Measurements from ENCODE around the gene TRIM24. TPM values are rescaled to one million over a fixed set of nuclear protein-coding genes. Genes with fewer than 3 reads are reported as not detected.

Gene TRIM24
- total and polyA plus RNA-seq, 10 donors, result 5.2 to 22.3 (median 15.3) TPM

GRCh38 chr7:138512885-138513284 lies 52.8 kb downstream of the TRIM24 start:
- Histone ChIP-seq H3K4me1 (peaks cover 0 to 6% (median 0%) of the 10 kb centered on the region in 6 donors), H3K27me3 (replicated peaks in 1 of 7) (no peaks in the 10 kb centered on the region), H3K36me3 (peaks cover 0 to 60% (median 38%) of the 10 kb centered on the region in 6 donors), H3K9me3 (peaks cover 0 to 12% (median 0%) of the 10 kb centered on the region in 8 donors), H3K4me3 (no peak overlapping the region), H3K27ac (no peak overlapping the region)
- no peak for DNase-seq
- intact Hi-C loops (cut with DNase I; ENCODE audit: low total_unique reads), result no loop called here
- TF ChIP-seq POLR2AphosphoS5 (IDR thresholded peaks at IDR 0.05) (no peak), CTCF (IDR thresholded peaks at IDR 0.05 in 8 of 11, conservative IDR thresholded peaks at IDR 0.05 in 3 of 11) (no peak), POLR2A (IDR thresholded peaks at IDR 0.05) (no peak)
- WGBS, 5 donors, result 91 to 100% (median 96%) methylated on average over 1 of the region's 1 CpG

GRCh38 chr7:138513344-138513871 lies 53.3 kb downstream of the TRIM24 start:
- Histone ChIP-seq H3K36me3 (peaks cover 0 to 62% (median 38%) of the 10 kb centered on the region in 6 donors), H3K9me3 (peaks cover 0 to 12% (median 0%) of the 10 kb centered on the region in 8 donors), H3K27me3 (replicated peaks in 1 of 7) (no peaks in the 10 kb centered on the region), H3K27ac (no peak overlapping the region), H3K4me3 (no peak overlapping the region), H3K4me1 (peaks cover 0 to 6% (median 0%) of the 10 kb centered on the region in 6 donors)
- no peak for DNase-seq
- intact Hi-C loops (cut with DNase I; ENCODE audit: low total_unique reads), result no loop called here
- WGBS, 5 donors, result 92 to 99% (median 95%) methylated on average over 4 of the region's 4 CpGs
- no peak for TF ChIP-seq POLR2A (IDR thresholded peaks at IDR 0.05)

GRCh38 chr7:138514044-138514443 lies 54.0 kb downstream of the TRIM24 start:
- H3K36me3 ChIP-seq, result peaks cover 0 to 68% (median 44%) of the 10 kb centered on the region in 6 donors
- H3K27me3 ChIP-seq (replicated peaks in 1 of 7), result no peaks in the 10 kb centered on the region
- H3K27ac ChIP-seq, result no peak overlapping the region
- no peak overlapping the region for H3K4me3 ChIP-seq
- TF ChIP-seq POLR2A (IDR thresholded peaks at IDR 0.05) (no peak), CTCF (IDR thresholded peaks at IDR 0.05 in 8 of 11, conservative IDR thresholded peaks at IDR 0.05 in 3 of 11) (no peak), POLR2AphosphoS5 (IDR thresholded peaks at IDR 0.05) (no peak)
- peaks cover 0 to 6% (median 0%) of the 10 kb centered on the region in 6 donors for H3K4me1 ChIP-seq
- intact Hi-C loops (cut with DNase I; ENCODE audit: low total_unique reads), result no loop called here
- WGBS, 5 donors, result 45 to 80% (median 57%) methylated on average over 1 of the region's 1 CpG
- no peak for DNase-seq
- peaks cover 0 to 12% (median 0%) of the 10 kb centered on the region in 8 donors for H3K9me3 ChIP-seq

GRCh38 chr7:138515001-138515528 lies 55.0 kb downstream of the TRIM24 start:
- Histone ChIP-seq H3K4me3 (no peak overlapping the region), H3K27ac (no peak overlapping the region), H3K27me3 (replicated peaks in 1 of 7) (no peaks in the 10 kb centered on the region), H3K9me3 (peaks cover 0 to 12% (median 0%) of the 10 kb centered on the region in 8 donors), H3K4me1 (peaks cover 0 to 6% (median 0%) of the 10 kb centered on the region in 6 donors), H3K36me3 (peaks cover 0 to 77% (median 54%) of the 10 kb centered on the region in 6 donors)
- no peak for DNase-seq
- intact Hi-C loops (cut with DNase I; ENCODE audit: low total_unique reads), result no loop called here
- TF ChIP-seq POLR2A (IDR thresholded peaks at IDR 0.05) (no peak), POLR2AphosphoS5 (IDR thresholded peaks at IDR 0.05) (no peak), CTCF (IDR thresholded peaks at IDR 0.05 in 8 of 11, conservative IDR thresholded peaks at IDR 0.05 in 3 of 11) (no peak)
- 61 to 68% (median 67%) methylated on average over 7 of the region's 7 CpGs for WGBS, 5 donors

Data from spleen (tissue), 11 donors.